K562 (cell line): ENCODE results near the gene CHN2. TPM values are rescaled to one million over a fixed set of nuclear protein-coding genes. Genes with fewer than 3 reads are reported as not detected.

Experiments
- ATAC-seq: fragments of 200-7000 bp; cut with Tn5 transposase; 3 replicates; pipeline ENCODE4 v1.9.1; 2020; ENCODE audit warnings: moderate library complexity
- BruUV-seq: library from RNA; stranded (reverse); fragments of 400-500 nt; replicated peaks from 2 replicates; lab custom pipeline; 2021; lab: Mats Ljungman, UMichigan
- CTCF ChIA-PET: fragments of 300-600 bp; formaldehyde crosslinking; extraction: SDS; loops from one replicate; lab custom pipeline; 2021; ENCODE audit warnings: low intra/inter-chr PET ratio; lab: Yijun Ruan, JAX
- POLR2A ChIA-PET: fragments of 300-600, 350-650 bp; sonication (Branson Sonifier 250); formaldehyde crosslinking; extraction: SDS; loops from one replicate; lab custom pipeline; 2021; ENCODE audit warnings: antibody characterized with exemption, inconsistent platforms; lab: Yijun Ruan, JAX
- DNase-seq, 4 experiments: peaks; one replicate each; pipeline versions ENCODE4 v3.0.0 to v3.0.0-alpha.2; 2011 to 2018; ENCODE audit warnings: low spot score in 3 of 4, mixed read lengths in 3 of 4; ENCODE audit errors: extremely low read depth in 1 of 4
- FAIRE-seq: peaks from 2 replicates; lab custom pipeline; 2011; peaks lifted over from hg19 to GRCh38; lab: Jason Lieb, UNC
- H2AFZ ChIP-seq: 2 replicates; pipeline ENCODE4 v1.6.0; 2011; ENCODE audit warnings: low read depth, low read length, control low read depth, inconsistent platforms
- H3K27ac ChIP-seq: fragments of 200-600 bp; 3 replicates; pipeline ENCODE4 v1.8.0; 2011; ENCODE audit warnings: low read depth, mild to moderate bottlenecking, control low read depth, inconsistent platforms, low read length, moderate library complexity, mixed read lengths; ENCODE audit errors: extremely low read depth
- H3K27me3 ChIP-seq, 2 experiments: fragments of 300-600 bp in 1 of 2; 2 replicates in 1 of 2; 3 replicates in 1 of 2; pipeline versions ENCODE4 v1.6.0 to v1.8.0; 2011; ENCODE audit warnings: inconsistent platforms in 2 of 2, low read length in 2 of 2, mild to moderate bottlenecking in 1 of 2, mixed read lengths in 1 of 2, moderate library complexity in 1 of 2; ENCODE audit not compliant: control insufficient read depth in 2 of 2, insufficient read depth in 2 of 2
- H3K36me3 ChIP-seq: fragments of 300-600 bp; 3 replicates; pipeline ENCODE4 v1.8.0; 2011; ENCODE audit warnings: mild to moderate bottlenecking, low read length, inconsistent platforms; ENCODE audit not compliant: control insufficient read depth, insufficient read depth
- H3K4me1 ChIP-seq, 2 experiments: fragments of 200-600 bp in 1 of 2; replicated peaks in 1 of 2; 2 replicates in 1 of 2; 3 replicates in 1 of 2; pipeline versions ENCODE4 v1.5.1 to v1.8.0; 2011; ENCODE audit warnings: inconsistent platforms in 2 of 2, low read length in 2 of 2, mild to moderate bottlenecking in 1 of 2, mixed read lengths in 1 of 2, moderate library complexity in 1 of 2; ENCODE audit not compliant: control insufficient read depth in 2 of 2, insufficient read depth in 2 of 2
- H3K4me2 ChIP-seq: 2 replicates; pipeline ENCODE4 v1.6.1; 2011; ENCODE audit warnings: low read length, control low read depth, inconsistent platforms, mixed read lengths; ENCODE audit not compliant: insufficient read depth
- H3K4me3 ChIP-seq: fragments of 200-600 bp; sonication (generic), shearing (Covaris generic); 2 replicates; pipeline ENCODE4 v1.5.1; 2016; ENCODE audit warnings: control low read depth, inconsistent platforms
- H3K79me2 ChIP-seq: fragments of 200-600 bp; 3 replicates; pipeline ENCODE4 v1.8.0; 2011; ENCODE audit warnings: low read length, inconsistent platforms; ENCODE audit not compliant: control insufficient read depth, insufficient read depth
- H3K9ac ChIP-seq, 2 experiments: 2 replicates each; pipeline versions ENCODE4 v1.6.0 to v1.6.1; 2011; ENCODE audit warnings: low read depth in 2 of 2, low read length in 2 of 2, control low read depth in 1 of 2, inconsistent platforms in 1 of 2, mild to moderate bottlenecking in 1 of 2, mixed read lengths in 1 of 2; ENCODE audit not compliant: insufficient read depth in 1 of 2
- H3K9me1 ChIP-seq: one replicate; pipeline ENCODE4 v1.6.0; 2011; ENCODE audit warnings: inconsistent platforms, mild to moderate bottlenecking, low read length, moderate library complexity; ENCODE audit not compliant: control insufficient read depth, insufficient read depth
- H3K9me3 ChIP-seq: replicated peaks from 2 replicates; pipeline ENCODE4 v1.5.1; 2011; ENCODE audit warnings: low read depth, low read length, inconsistent platforms; ENCODE audit not compliant: control insufficient read depth, insufficient read depth
- H4K20me1 ChIP-seq: replicated peaks from 2 replicates; pipeline ENCODE4 v1.6.1; 2011; ENCODE audit warnings: low read length, inconsistent platforms, mixed read lengths; ENCODE audit not compliant: control insufficient read depth, insufficient read depth
- ATF1 ChIP-seq, 2 experiments: fragments of 450-650 bp in 1 of 2; IDR thresholded peaks; 2 replicates each; pipeline ENCODE4 v1.6.1; 2016; ENCODE audit warnings: missing compliant biosample characterization in 1 of 2, missing genetic modification characterization in 1 of 2
- CBFA2T3 ChIP-seq: fragments of 450-650 bp; IDR thresholded peaks from 2 replicates; pipeline ENCODE4 v1.6.1; 2017
- CREBBP ChIP-seq: IDR thresholded peaks from one replicate; pipeline ENCODE4 v1.6.1; 2012; ENCODE audit warnings: low read depth, mild to moderate bottlenecking, control low read depth, inconsistent platforms, low read length
- ELF4 ChIP-seq: fragments of 450-650 bp; formaldehyde crosslinking; IDR thresholded peaks from 2 replicates; pipeline ENCODE4 v1.4.0; 2022; ENCODE audit warnings: missing genetic modification characterization
- GATAD2A ChIP-seq: fragments of 450-650 bp; IDR thresholded peaks from 2 replicates; pipeline ENCODE4 v1.6.1; 2017
- NCOR1 ChIP-seq: fragments of 450-650 bp; IDR thresholded peaks from 2 replicates; pipeline ENCODE4 v1.6.1; 2016; ENCODE audit warnings: mild to moderate bottlenecking, moderate library complexity
- PCBP1 ChIP-seq: fragments of 200-400 bp; formaldehyde crosslinking; IDR thresholded peaks from 2 replicates; pipeline ENCODE4 v1.6.1; 2018; ENCODE audit warnings: mild to moderate bottlenecking, low read depth, low read length; ENCODE audit not compliant: poor library complexity, severe bottlenecking
- TAF15 ChIP-seq: fragments of 200-400 bp; formaldehyde crosslinking; IDR thresholded peaks from 2 replicates; pipeline ENCODE4 v1.6.1; 2017; ENCODE audit warnings: mild to moderate bottlenecking, low read depth, low read length, moderate library complexity
- TAL1 ChIP-seq: fragments of 450-650 bp; IDR thresholded peaks from 2 replicates; pipeline ENCODE4 v1.6.1; 2016; ENCODE audit warnings: mild to moderate bottlenecking
- ZC3H8 ChIP-seq: fragments of 450-650 bp; IDR thresholded peaks from 2 replicates; pipeline ENCODE4 v1.6.1; 2017
- ZNF696 ChIP-seq: fragments of 250-450 bp; sonication (Bioruptor Pico); conservative IDR thresholded peaks from 2 replicates; pipeline ENCODE4 v1.4.0; 2020; ENCODE audit warnings: mild to moderate bottlenecking, moderate library complexity
- WGBS: fragments of 100-300 bp; shearing (Covaris generic); methylation state at CpG from one replicate; pipeline ENCODE4 v1.1.6; 2016; ENCODE audit warnings: low coverage, mixed read lengths; ENCODE audit not compliant: insufficient coverage; ENCODE audit errors: missing lambda C conversion rate; 5-methylcytosine and 5-hydroxymethylcytosine counted together
- in situ Hi-C: fragments of 300-500 bp; cut with MboI; formaldehyde crosslinking; loops from 4 replicates; pipeline ENCODE4 v1.15.0; 2018; ENCODE audit warnings: inconsistent platforms, mixed read lengths
- intact Hi-C: fragments of 100-400 bp; cut with micrococcal nuclease; formaldehyde crosslinking; loops from 2 replicates; pipeline ENCODE4 v1.14.2; 2022
- polyA plus RNA-seq, 8 experiments: library from polyadenylated mRNA; depleted of rRNA in 4 of 8; stranded (reverse) in 5 of 8; unstranded in 3 of 8; fragments of >200 nt; fragmentation: Nextera tagmentation in 2 of 8; fragmentation: Illumina TruSeq in 1 of 8; extraction: Ambion mirVana in 2 of 8; extraction: Trizol in 1 of 8; gene quantifications; 2 replicates each; pipeline versions ENCODE4 v1.2.1 to v1.2.3, GENCODE V29; 2011 to 2014; ENCODE audit warnings: inconsistent platforms in 1 of 8, missing spikeins in 1 of 8
- total RNA-seq, 7 experiments: library from RNA; depleted of rRNA in 6 of 7; stranded (reverse); fragments of >200 nt in 6 of 7; fragmentation: Illumina TruSeq in 2 of 7; extraction: Trizol in 2 of 7; gene quantifications; 2 replicates each; pipeline versions ENCODE4 v1.2.1 to v1.2.3, GENCODE V29; 2011 to 2021; ENCODE audit warnings: low replicate concordance in 1 of 7
- TF ChIP-seq, protein P1 (sequence below): fragments of 250-450 bp; sonication (Bioruptor Pico); IDR thresholded peaks from 2 replicates; pipeline ENCODE4 v1.4.0; 2020
- TF ChIP-seq, protein P2 (sequence below): fragments of 450-650 bp; formaldehyde crosslinking; IDR thresholded peaks from 2 replicates; pipeline ENCODE4 v1.4.0; 2022; ENCODE audit warnings: mild to moderate bottlenecking, moderate library complexity
- TF ChIP-seq, protein P3 (sequence below): fragments of 450-650 bp; formaldehyde crosslinking; IDR thresholded peaks from 2 replicates; pipeline ENCODE4 v1.4.0; 2020; ENCODE audit warnings: mild to moderate bottlenecking, moderate library complexity

The CHN2 gene
- total and polyA plus RNA-seq, 9 of the 15 experiments (the other 6 are each of a cell fraction or from before 2014, with no cell fraction given), result 0.12 to 2.1 (median 0.31) TPM; not detected in 1

DNA sequence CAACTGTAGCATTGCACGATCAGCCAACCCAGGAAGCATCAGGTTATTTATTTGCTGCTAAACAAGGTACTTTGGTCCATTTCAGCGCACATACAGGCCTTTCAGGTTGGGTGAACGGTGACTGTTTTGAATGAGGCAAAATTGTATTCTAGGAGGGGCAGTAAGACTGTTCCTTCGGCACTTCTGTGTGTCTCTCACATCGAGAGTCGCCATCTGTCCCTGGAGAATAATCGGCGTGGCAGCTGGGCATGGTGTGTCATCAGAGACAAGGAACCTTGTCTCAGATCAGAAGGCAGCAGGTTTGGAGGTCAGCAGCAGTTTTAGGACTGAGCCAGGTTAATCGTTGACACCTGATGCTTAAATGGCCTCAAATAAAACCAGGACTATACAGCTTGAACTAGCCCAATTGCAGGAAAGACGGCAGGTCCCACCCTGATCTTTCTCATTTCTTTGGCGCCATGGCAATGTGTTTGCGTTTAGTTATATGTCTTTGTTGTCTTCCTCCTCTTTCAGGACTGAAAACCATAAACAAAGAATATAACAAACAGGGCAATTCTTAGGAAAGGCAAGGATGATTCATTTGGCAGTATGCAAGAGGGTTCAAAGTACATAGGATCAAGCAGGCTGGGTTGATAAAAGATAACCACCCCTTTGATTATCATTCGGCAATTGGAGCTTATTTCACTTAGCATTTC lies 277.0 kb downstream of the CHN2 start:
- no peaks in the 10 kb centered on the region for H3K79me2 ChIP-seq
- no peak for DNase-seq
- in situ Hi-C loops, result no loop called here
- WGBS, result 0% methylated on average over 13 of the region's 13 CpGs
- H3K4me1 ChIP-seq, result no peaks in the 10 kb centered on the region
- H3K4me3 ChIP-seq, result no peak overlapping the region
- no peak overlapping the region for H3K27ac ChIP-seq
- peaks cover 11 to 12% of the 10 kb centered on the region in 2 experiments; a peak in 4 of 5 replicates for H3K27me3 ChIP-seq
- H3K9me3 ChIP-seq, result no peaks in the 10 kb centered on the region
- intact Hi-C loops, result no loop called here
- BruUV-seq, result no TSS peak
- no peaks in the 10 kb centered on the region for H3K36me3 ChIP-seq
- no peaks in the 10 kb centered on the region for H4K20me1 ChIP-seq
- H3K4me2 ChIP-seq, result no peak overlapping the region
- no peak for ATAC-seq
- ChIA-PET CTCF (no interaction called here), POLR2A (no interaction called here)
- H3K9ac ChIP-seq, result no peak overlapping the region
- no peak for FAIRE-seq
- no peak overlapping the region for H2AFZ ChIP-seq
- no peaks in the 10 kb centered on the region for H3K9me1 ChIP-seq
- TF ChIP-seq ELF4 (CRISPR knock-in tag) (no peak), ZNF696 (CRISPR knock-in tag) (no peak), GATAD2A (no peak), ATF1 (CRISPR knock-in tag; IDR thresholded peaks at IDR 0.05) (no peak), ATF1 (tag; IDR thresholded peaks at IDR 0.05) (no peak), CREBBP (no peak), ZC3H8 (no peak), TAF15 (no peak), PCBP1 (no peak), TAL1 (peak; percentile 10; the same call in 1 of the 2 replicates), NCOR1 (no peak), CBFA2T3 (peak; percentile 24; the same call in 1 of the 2 replicates)
- TF ChIP-seq, protein P1, sequence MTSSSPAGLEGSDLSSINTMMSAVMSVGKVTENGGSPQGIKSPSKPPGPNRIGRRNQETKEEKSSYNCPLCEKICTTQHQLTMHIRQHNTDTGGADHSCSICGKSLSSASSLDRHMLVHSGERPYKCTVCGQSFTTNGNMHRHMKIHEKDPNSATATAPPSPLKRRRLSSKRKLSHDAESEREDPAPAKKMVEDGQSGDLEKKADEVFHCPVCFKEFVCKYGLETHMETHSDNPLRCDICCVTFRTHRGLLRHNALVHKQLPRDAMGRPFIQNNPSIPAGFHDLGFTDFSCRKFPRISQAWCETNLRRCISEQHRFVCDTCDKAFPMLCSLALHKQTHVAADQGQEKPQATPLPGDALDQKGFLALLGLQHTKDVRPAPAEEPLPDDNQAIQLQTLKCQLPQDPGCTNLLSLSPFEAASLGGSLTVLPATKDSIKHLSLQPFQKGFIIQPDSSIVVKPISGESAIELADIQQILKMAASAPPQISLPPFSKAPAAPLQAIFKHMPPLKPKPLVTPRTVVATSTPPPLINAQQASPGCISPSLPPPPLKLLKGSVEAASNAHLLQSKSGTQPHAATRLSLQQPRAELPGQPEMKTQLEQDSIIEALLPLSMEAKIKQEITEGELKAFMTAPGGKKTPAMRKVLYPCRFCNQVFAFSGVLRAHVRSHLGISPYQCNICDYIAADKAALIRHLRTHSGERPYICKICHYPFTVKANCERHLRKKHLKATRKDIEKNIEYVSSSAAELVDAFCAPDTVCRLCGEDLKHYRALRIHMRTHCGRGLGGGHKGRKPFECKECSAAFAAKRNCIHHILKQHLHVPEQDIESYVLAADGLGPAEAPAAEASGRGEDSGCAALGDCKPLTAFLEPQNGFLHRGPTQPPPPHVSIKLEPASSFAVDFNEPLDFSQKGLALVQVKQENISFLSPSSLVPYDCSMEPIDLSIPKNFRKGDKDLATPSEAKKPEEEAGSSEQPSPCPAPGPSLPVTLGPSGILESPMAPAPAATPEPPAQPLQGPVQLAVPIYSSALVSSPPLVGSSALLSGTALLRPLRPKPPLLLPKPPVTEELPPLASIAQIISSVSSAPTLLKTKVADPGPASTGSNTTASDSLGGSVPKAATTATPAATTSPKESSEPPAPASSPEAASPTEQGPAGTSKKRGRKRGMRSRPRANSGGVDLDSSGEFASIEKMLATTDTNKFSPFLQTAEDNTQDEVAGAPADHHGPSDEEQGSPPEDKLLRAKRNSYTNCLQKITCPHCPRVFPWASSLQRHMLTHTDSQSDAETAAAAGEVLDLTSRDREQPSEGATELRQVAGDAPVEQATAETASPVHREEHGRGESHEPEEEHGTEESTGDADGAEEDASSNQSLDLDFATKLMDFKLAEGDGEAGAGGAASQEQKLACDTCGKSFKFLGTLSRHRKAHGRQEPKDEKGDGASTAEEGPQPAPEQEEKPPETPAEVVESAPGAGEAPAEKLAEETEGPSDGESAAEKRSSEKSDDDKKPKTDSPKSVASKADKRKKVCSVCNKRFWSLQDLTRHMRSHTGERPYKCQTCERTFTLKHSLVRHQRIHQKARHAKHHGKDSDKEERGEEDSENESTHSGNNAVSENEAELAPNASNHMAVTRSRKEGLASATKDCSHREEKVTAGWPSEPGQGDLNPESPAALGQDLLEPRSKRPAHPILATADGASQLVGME, result no peak
- TF ChIP-seq, protein P2, sequence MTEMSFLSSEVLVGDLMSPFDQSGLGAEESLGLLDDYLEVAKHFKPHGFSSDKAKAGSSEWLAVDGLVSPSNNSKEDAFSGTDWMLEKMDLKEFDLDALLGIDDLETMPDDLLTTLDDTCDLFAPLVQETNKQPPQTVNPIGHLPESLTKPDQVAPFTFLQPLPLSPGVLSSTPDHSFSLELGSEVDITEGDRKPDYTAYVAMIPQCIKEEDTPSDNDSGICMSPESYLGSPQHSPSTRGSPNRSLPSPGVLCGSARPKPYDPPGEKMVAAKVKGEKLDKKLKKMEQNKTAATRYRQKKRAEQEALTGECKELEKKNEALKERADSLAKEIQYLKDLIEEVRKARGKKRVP (CRISPR knock-in tag), result no peak
- TF ChIP-seq, protein P3, sequence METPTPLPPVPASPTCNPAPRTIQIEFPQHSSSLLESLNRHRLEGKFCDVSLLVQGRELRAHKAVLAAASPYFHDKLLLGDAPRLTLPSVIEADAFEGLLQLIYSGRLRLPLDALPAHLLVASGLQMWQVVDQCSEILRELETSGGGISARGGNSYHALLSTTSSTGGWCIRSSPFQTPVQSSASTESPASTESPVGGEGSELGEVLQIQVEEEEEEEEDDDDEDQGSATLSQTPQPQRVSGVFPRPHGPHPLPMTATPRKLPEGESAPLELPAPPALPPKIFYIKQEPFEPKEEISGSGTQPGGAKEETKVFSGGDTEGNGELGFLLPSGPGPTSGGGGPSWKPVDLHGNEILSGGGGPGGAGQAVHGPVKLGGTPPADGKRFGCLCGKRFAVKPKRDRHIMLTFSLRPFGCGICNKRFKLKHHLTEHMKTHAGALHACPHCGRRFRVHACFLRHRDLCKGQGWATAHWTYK (CRISPR knock-in tag), result no peak
